ENCODE measurements around the gene PCLO.
A peak's percentile ranks its signal among the peaks of the same experiment; 100 is the strongest.
"Not testable (repeated sequence)": the region's sequence is repeated elsewhere in the genome, so short reads cannot be mapped to it uniquely, and the experiment has no call there.

Gene PCLO

GRCh38 chr7:82961240-82961639, 201.4 kb downstream of the PCLO start:
- no peak for DNase-seq

- DNase-seq: no peak
Observed at GRCh38 chr7:82959528-82959927, 203.2 kb downstream of the PCLO start.

- DNase-seq: no peak
Observed at GRCh38 chr7:82957521-82957920, 205.2 kb downstream of the PCLO start.

- no peak for DNase-seq
Observed at GRCh38 chr7:82953324-82954027, 209.2 kb downstream of the PCLO start.

GRCh38 chr7:82950436-82950835, 212.2 kb downstream of the PCLO start:
- no peak for DNase-seq

- DNase-seq: no peak
Observed at GRCh38 chr7:82945480-82945879, 217.2 kb downstream of the PCLO start.

- DNase-seq: no peak
Observed at GRCh38 chr7:82945056-82945455, 217.6 kb downstream of the PCLO start.

- DNase-seq: no peak
Observed at GRCh38 chr7:82932516-82932915, 230.2 kb downstream of the PCLO start.

- no peak for DNase-seq
Observed at GRCh38 chr7:82926477-82926876, 236.2 kb downstream of the PCLO start.

GRCh38 chr7:82925331-82925730, 237.4 kb downstream of the PCLO start:
- no peak for DNase-seq

GRCh38 chr7:82906502-82906901, 256.2 kb downstream of the PCLO start:
- no peak for DNase-seq

- no peak for DNase-seq
Observed at GRCh38 chr7:82904871-82905270, 257.8 kb downstream of the PCLO start.

GRCh38 chr7:82901098-82901497, 261.6 kb downstream of the PCLO start:
- not testable (repeated sequence) for DNase-seq

- no peak for DNase-seq
Observed at GRCh38 chr7:82897500-82897899, 265.2 kb downstream of the PCLO start.

- DNase-seq: not testable (repeated sequence)
Observed at GRCh38 chr7:82894341-82894740, 268.3 kb downstream of the PCLO start.

- no peak for DNase-seq
Observed at GRCh38 chr7:82886324-82886723, 276.4 kb downstream of the PCLO start.

- no peak for DNase-seq
Observed at GRCh38 chr7:82865856-82866255, 296.8 kb downstream of the PCLO start.

- peak; percentile 50 to 68 for DNase-seq
Observed at GRCh38 chr7:82859106-82859850, 303.4 kb downstream of the PCLO start.

GRCh38 chr7:82851121-82851520, 311.6 kb downstream of the PCLO start:
- no peak for DNase-seq

GRCh38 chr7:82841828-82842227, 320.9 kb downstream of the PCLO start:
- DNase-seq: no peak

GRCh38 chr7:82840061-82840460, 322.6 kb downstream of the PCLO start:
- no peak for DNase-seq

- DNase-seq: no peak
Observed at GRCh38 chr7:82839555-82839954, 323.1 kb downstream of the PCLO start.

- DNase-seq: no peak
Observed at GRCh38 chr7:82839063-82839462, 323.6 kb downstream of the PCLO start.

- DNase-seq: no peak
Observed at GRCh38 chr7:82838314-82838713, 324.4 kb downstream of the PCLO start.

- no peak for DNase-seq
Observed at GRCh38 chr7:82823073-82823472, 339.6 kb downstream of the PCLO start.

All from AML-193 (cell line).